Kidney epithelial cell (primary cell): ENCODE measurements around the gene MLNR. TPM values are rescaled to one million over a fixed set of nuclear protein-coding genes. Genes with fewer than 3 reads are reported as not detected.

Experiments used
- DNase-seq: peaks from one replicate; pipeline ENCODE4 v3.0.0-alpha.2; 2010; ENCODE audit warnings: low read depth
- H3K27me3 ChIP-seq: 2 replicates; pipeline ENCODE4 v1.6.0; 2011; ENCODE audit warnings: low read length; ENCODE audit not compliant: control insufficient read depth, insufficient read depth
- H3K36me3 ChIP-seq: 2 replicates; pipeline ENCODE4 v1.5.1; 2011; ENCODE audit warnings: low read length; ENCODE audit not compliant: control insufficient read depth, insufficient read depth
- H3K4me3 ChIP-seq: 2 replicates; pipeline ENCODE4 v1.5.1; 2011; ENCODE audit warnings: low read depth, mild to moderate bottlenecking, control low read depth, low read length
- CTCF ChIP-seq: IDR thresholded peaks from 2 replicates; pipeline ENCODE4 v1.5.1; 2011; ENCODE audit warnings: mild to moderate bottlenecking, moderate library complexity, low read length, control low read depth, inconsistent platforms; ENCODE audit not compliant: insufficient read depth, poor library complexity, severe bottlenecking
- total RNA-seq: library from RNA; depleted of rRNA; stranded (reverse); fragments of >200 nt; gene quantifications from 2 replicates; pipeline ENCODE4 v1.2.3, GENCODE V29; 2015

MLNR gene
- total RNA-seq, 1 donor from 2014 or later: not detected

- no peaks in the 10 kb centered on the region for H3K27me3 ChIP-seq
- no peak for DNase-seq
- no peak for TF ChIP-seq CTCF
Observed at GRCh38 chr13:49254007-49254406, 33.9 kb downstream of the MLNR start.

GRCh38 chr13:49256841-49257240 lies 36.7 kb downstream of the MLNR start:
- H3K27me3 ChIP-seq: no peaks in the 10 kb centered on the region
- TF ChIP-seq CTCF: no peak
- H3K4me3 ChIP-seq: no peak overlapping the region
- no peaks in the 10 kb centered on the region for H3K36me3 ChIP-seq
- DNase-seq: no peak

More at GRCh38 chr13:49254007-49254406, 33.9 kb downstream of the MLNR start:
- Histone ChIP-seq H3K4me3 (no peak overlapping the region), H3K36me3 (peaks cover 2% of the 10 kb centered on the region)

- DNase-seq: no peak
- Histone ChIP-seq H3K36me3 (no peaks in the 10 kb centered on the region), H3K27me3 (no peaks in the 10 kb centered on the region), H3K4me3 (no peak overlapping the region)
- TF ChIP-seq CTCF: no peak
Observed at GRCh38 chr13:49258089-49258796, 38.1 kb downstream of the MLNR start.

GRCh38 chr13:49259586-49259985 lies 39.4 kb downstream of the MLNR start:
- no peak for TF ChIP-seq CTCF
- no peak for DNase-seq
- Histone ChIP-seq H3K27me3 (no peaks in the 10 kb centered on the region), H3K4me3 (no peak overlapping the region), H3K36me3 (no peaks in the 10 kb centered on the region)

- no peaks in the 10 kb centered on the region for H3K27me3 ChIP-seq
- TF ChIP-seq CTCF: no peak
- DNase-seq: no peak
- no peaks in the 10 kb centered on the region for H3K36me3 ChIP-seq
- no peak overlapping the region for H3K4me3 ChIP-seq
Observed at GRCh38 chr13:49262634-49263033, 42.5 kb downstream of the MLNR start.

GRCh38 chr13:49265822-49266221 lies 45.7 kb downstream of the MLNR start:
- Histone ChIP-seq H3K36me3 (no peaks in the 10 kb centered on the region), H3K27me3 (no peaks in the 10 kb centered on the region), H3K4me3 (no peak overlapping the region)
- no peak for DNase-seq
- TF ChIP-seq CTCF: no peak
